Left forelimb (tissue), 1 donor: ENCODE data around the gene TNFRSF6B.

Experiments used
- DNase-seq: peaks from one replicate; pipeline ENCODE4 v3.0.0-alpha.2; 2018; ENCODE audit warnings: low spot score

TNFRSF6B gene

GRCh38 chr20:63686094-63686491, 10.4 kb upstream of the TNFRSF6B start:
- no peak for DNase-seq

GRCh38 chr20:63686492-63687321, 9.7 kb upstream of the TNFRSF6B start:
- DNase-seq, result no peak

GRCh38 chr20:63687419-63688178, 8.9 kb upstream of the TNFRSF6B start:
- no peak for DNase-seq

GRCh38 chr20:63688228-63689045, 8.0 kb upstream of the TNFRSF6B start:
- DNase-seq, result no peak

- DNase-seq, result no peak
Measured at GRCh38 chr20:63689046-63690002, 7.1 kb upstream of the TNFRSF6B start.

GRCh38 chr20:63690003-63690897, 6.2 kb upstream of the TNFRSF6B start:
- no peak for DNase-seq

- no peak for DNase-seq
Measured at GRCh38 chr20:63690898-63691710, 5.3 kb upstream of the TNFRSF6B start.

- DNase-seq, result no peak
Measured at GRCh38 chr20:63691711-63692435, 4.6 kb upstream of the TNFRSF6B start.

GRCh38 chr20:63692436-63693082, 3.9 kb upstream of the TNFRSF6B start:
- no peak for DNase-seq

- DNase-seq, result no peak
Measured at GRCh38 chr20:63693083-63693732, 3.2 kb upstream of the TNFRSF6B start.

- DNase-seq, result peak; percentile 55
Measured at GRCh38 chr20:63693733-63694583, 2.5 kb upstream of the TNFRSF6B start.

- DNase-seq, result peak; percentile 59
Measured at GRCh38 chr20:63694584-63695423, 1.6 kb upstream of the TNFRSF6B start.

- DNase-seq, result peak; percentile 68
Measured at GRCh38 chr20:63695424-63696305, 787 bp upstream of the TNFRSF6B start.

GRCh38 chr20:63696306-63696627, 185 bp upstream of the TNFRSF6B start:
- DNase-seq, result no peak

- DNase-seq, result peak; percentile 62
Measured at GRCh38 chr20:63697357-63697867, 960 bp downstream of the TNFRSF6B start.
